Esophagus squamous epithelium (tissue), 5 donors: ENCODE results near the gene SLC5A11. TPM values are rescaled to one million over a fixed set of nuclear protein-coding genes. Genes with fewer than 3 reads are reported as not detected.

Experiments used
- DNase-seq: peaks from one replicate; lab custom pipeline; 2025; lab: John Stamatoyannopoulos, UW
- H3K27ac ChIP-seq, 4 donors: fragments of 200-600 bp; sonication (generic); one replicate each; pipeline ENCODE4 v1.5.1; 2016 to 2019; ENCODE audit warnings: mild to moderate bottlenecking in 1 of 4
- H3K27me3 ChIP-seq, 4 donors: fragments of 200-600 bp; sonication (generic); 1 replicate in 3 of 4; 2 replicates in 1 of 4; pipeline versions ENCODE4 v1.5.1 to v1.6.0; 2017 to 2021; ENCODE audit warnings: antibody characterized with exemption in 1 of 4
- H3K36me3 ChIP-seq, 3 donors: fragments of 200-600 bp; sonication (generic); one replicate each; pipeline ENCODE4 v1.5.1; 2016 to 2019
- H3K4me1 ChIP-seq, 3 donors: fragments of 200-600 bp; sonication (generic); one replicate each; pipeline ENCODE4 v1.5.1; 2017 to 2019
- H3K4me3 ChIP-seq, 4 donors: fragments of 200-600 bp; sonication (generic); 1 replicate in 3 of 4; 2 replicates in 1 of 4; pipeline ENCODE4 v1.5.1; 2016 to 2019; ENCODE audit warnings: mild to moderate bottlenecking in 2 of 4, moderate library complexity in 1 of 4
- H3K9me3 ChIP-seq, 3 donors: fragments of 200-600 bp; sonication (generic); one replicate each; pipeline ENCODE4 v1.5.1; 2016 to 2019
- CTCF ChIP-seq, 6 experiments: fragments of 450-650 bp in 4 of 6; fragments of 200-600 bp in 2 of 6; sonication (generic) in 2 of 6; IDR thresholded peaks; one replicate each; pipeline ENCODE4 v1.5.1; 2016 to 2019; ENCODE audit warnings: antibody characterized with exemption in 6 of 6, mild to moderate bottlenecking in 4 of 6, moderate library complexity in 4 of 6
- POLR2A ChIP-seq, 4 donors: fragments of 450-650 bp; IDR thresholded peaks; one replicate each; pipeline ENCODE4 v1.6.1; 2017; ENCODE audit warnings: antibody characterized with exemption in 4 of 4, mild to moderate bottlenecking in 4 of 4, moderate library complexity in 3 of 4
- WGBS, 2 donors: methylation state at CpG; one replicate each; pipeline ENCODE4 v1.1.5; 2018; 5-methylcytosine and 5-hydroxymethylcytosine counted together
- intact Hi-C: fragments of 100-400 bp; cut with DNase I; formaldehyde crosslinking; loops from one replicate; pipeline ENCODE4 v1.15.0; 2022
- total RNA-seq, 4 donors: library from RNA; depleted of rRNA; stranded (reverse); fragments of >200 nt; gene quantifications; one replicate each; pipeline ENCODE4 v1.1.0, GENCODE V29; 2016
- donor health status: DM: yes; HTN: yes; CAD: no.

The SLC5A11 gene
- total RNA-seq, 4 donors from 2014 or later: 1.1 TPM; not detected in 3

GRCh38 chr16:24873028-24873427 is 27.3 kb downstream of the SLC5A11 start:
- Histone ChIP-seq H3K27me3 (no peaks in the 10 kb centered on the region), H3K4me3 (no peak overlapping the region), H3K27ac (no peak overlapping the region), H3K9me3 (no peaks in the 10 kb centered on the region), H3K36me3 (no peaks in the 10 kb centered on the region), H3K4me1 (no peaks in the 10 kb centered on the region)
- no peak for DNase-seq
- intact Hi-C loops: no loop called here
- WGBS, 2 donors: 63 to 71% methylated on average over 2 of the region's 2 CpGs
- TF ChIP-seq POLR2A (IDR thresholded peaks at IDR 0.05) (no peak), CTCF (IDR thresholded peaks at IDR 0.05) (no peak)

DNA sequence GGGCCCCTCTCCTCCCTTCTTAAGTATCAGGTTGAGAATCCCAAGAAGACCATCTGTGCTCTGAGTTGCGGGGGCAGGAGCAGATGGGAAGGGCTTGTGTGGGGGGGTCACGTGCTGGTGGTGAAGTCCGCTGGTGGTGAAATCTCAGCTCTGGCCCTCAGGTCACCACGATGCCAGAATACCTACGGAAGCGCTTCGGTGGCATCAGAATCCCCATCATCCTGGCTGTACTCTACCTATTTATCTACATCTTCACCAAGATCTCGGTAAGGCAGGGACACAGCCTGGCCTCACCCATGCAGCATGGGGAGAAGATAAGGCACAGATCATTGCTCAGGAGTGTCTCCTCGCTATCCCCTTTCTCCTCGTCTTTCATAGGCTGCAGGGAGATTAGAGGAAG is 29.7 kb downstream of the SLC5A11 start:
- no peak for DNase-seq
- Histone ChIP-seq H3K4me1 (no peaks in the 10 kb centered on the region), H3K27ac (no peak overlapping the region), H3K36me3 (no peaks in the 10 kb centered on the region), H3K27me3 (no peaks in the 10 kb centered on the region), H3K4me3 (no peak overlapping the region), H3K9me3 (no peaks in the 10 kb centered on the region)
- intact Hi-C loops: no loop called here
- 80 to 86% methylated on average over 2 to 6 of the region's 10 CpGs for WGBS, 2 donors
- TF ChIP-seq CTCF (IDR thresholded peaks at IDR 0.05) (no peak), POLR2A (IDR thresholded peaks at IDR 0.05) (no peak)

GRCh38 chr16:24876231-24876630 is 30.5 kb downstream of the SLC5A11 start:
- 78 to 100% methylated on average over 1 to 4 of the region's 5 CpGs for WGBS, 2 donors
- Histone ChIP-seq H3K9me3 (no peaks in the 10 kb centered on the region), H3K36me3 (no peaks in the 10 kb centered on the region), H3K4me3 (no peak overlapping the region), H3K27me3 (no peaks in the 10 kb centered on the region), H3K27ac (no peak overlapping the region), H3K4me1 (no peaks in the 10 kb centered on the region)
- no peak for DNase-seq
- no peak for TF ChIP-seq POLR2A (IDR thresholded peaks at IDR 0.05)
- no peak for TF ChIP-seq CTCF (IDR thresholded peaks at IDR 0.05)
- intact Hi-C loops: no loop called here

DNA sequence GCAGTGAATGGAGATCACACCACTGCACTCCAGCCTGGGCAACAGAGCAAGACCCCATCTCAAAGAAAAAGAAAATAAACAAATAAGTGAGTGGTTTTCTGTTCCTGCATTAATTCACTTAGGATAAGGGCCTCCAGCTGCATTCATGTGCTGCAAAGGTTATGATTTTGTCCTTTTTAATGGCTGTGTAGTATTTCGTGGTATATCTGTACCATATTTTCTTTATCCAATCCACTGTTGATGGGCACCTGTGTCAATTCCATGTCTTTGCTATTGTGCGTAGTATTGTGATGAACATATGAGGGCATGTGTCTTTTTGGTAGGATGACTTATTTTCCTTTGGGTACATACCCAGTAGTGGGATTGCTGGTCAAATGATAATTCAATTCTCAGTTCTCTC is 33.9 kb downstream of the SLC5A11 start:
- WGBS, 2 donors: 84 to 92% methylated on average over 2 of the region's 2 CpGs
- DNase-seq: no peak
- no peak for TF ChIP-seq CTCF (IDR thresholded peaks at IDR 0.05)
- no peak for TF ChIP-seq POLR2A (IDR thresholded peaks at IDR 0.05)
- H3K9me3 ChIP-seq: no peaks in the 10 kb centered on the region
- H3K27ac ChIP-seq: no peak overlapping the region
- intact Hi-C loops: no loop called here
- no peaks in the 10 kb centered on the region for H3K27me3 ChIP-seq
- no peaks in the 10 kb centered on the region for H3K36me3 ChIP-seq
- no peaks in the 10 kb centered on the region for H3K4me1 ChIP-seq
- H3K4me3 ChIP-seq: no peak overlapping the region

GRCh38 chr16:24883714-24884151 is 38.0 kb downstream of the SLC5A11 start:
- no peak for DNase-seq
- WGBS, 2 donors: 62 to 71% methylated on average over 7 to 8 of the region's 12 CpGs
- no peaks in the 10 kb centered on the region for H3K27me3 ChIP-seq
- no peak overlapping the region for H3K27ac ChIP-seq
- intact Hi-C loops: no loop called here
- H3K4me3 ChIP-seq: no peak overlapping the region
- no peaks in the 10 kb centered on the region for H3K36me3 ChIP-seq
- no peaks in the 10 kb centered on the region for H3K4me1 ChIP-seq
- no peaks in the 10 kb centered on the region for H3K9me3 ChIP-seq
- TF ChIP-seq POLR2A (IDR thresholded peaks at IDR 0.05) (no peak), CTCF (IDR thresholded peaks at IDR 0.05) (no peak)
